Spleen (tissue), 7 donors: ENCODE results near the gene CYRIA.

Experiments used
- POLR2A ChIP-seq, 3 donors: fragments of 450-650 bp; IDR thresholded peaks; one replicate each; pipeline ENCODE4 v1.5.1; 2017; ENCODE audit warnings: antibody characterized with exemption in 3 of 3, mild to moderate bottlenecking in 1 of 3
- POLR2AphosphoS5 ChIP-seq, 3 donors: sonication (generic); formaldehyde crosslinking; IDR thresholded peaks; one replicate each; pipeline ENCODE4 v1.5.1; 2017; ENCODE audit warnings: antibody characterized with exemption in 3 of 3
- TF ChIP-seq, protein P1 (sequence below), 11 experiments: fragments of 200-600 bp in 7 of 11; fragments of 450-650 bp in 4 of 11; sonication (generic) in 4 of 11; IDR thresholded peaks in 8 of 11; conservative IDR thresholded peaks in 3 of 11; 1 replicate in 7 of 11; 2 replicates in 4 of 11; pipeline versions ENCODE4 v1.4.0 to v1.8.0; 2016 to 2021; ENCODE audit warnings: antibody characterized with exemption in 11 of 11, inconsistent platforms in 4 of 11, mild to moderate bottlenecking in 1 of 11
- donor health status: DM: no; HTN: no; CAD: no; lungs with moderate emphysema.
- donor health status: DM: no; HTN: no; CAD: no.
- donor health status: DM: no; HTN: no; CAD: no.

DNA sequence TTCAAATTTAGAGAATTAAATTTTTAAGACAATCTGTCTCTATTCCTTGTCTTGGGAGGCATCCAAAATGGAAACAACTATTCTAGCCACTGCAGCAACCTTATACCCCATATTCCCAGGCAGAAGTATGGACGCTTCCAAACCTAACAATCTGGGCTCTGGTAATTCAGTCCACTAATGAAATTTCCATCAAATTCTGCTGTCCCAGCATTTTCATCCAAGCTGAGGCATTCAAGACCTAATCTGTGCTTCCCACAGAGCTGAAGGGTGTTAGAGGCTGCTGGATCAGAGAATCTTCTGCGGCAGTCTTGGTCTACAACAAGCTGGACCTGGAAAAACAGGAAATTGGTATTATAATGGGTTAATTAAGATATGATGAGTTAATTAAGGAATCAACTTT, 42.5 kb upstream of the CYRIA start:
- TF ChIP-seq, protein P1, sequence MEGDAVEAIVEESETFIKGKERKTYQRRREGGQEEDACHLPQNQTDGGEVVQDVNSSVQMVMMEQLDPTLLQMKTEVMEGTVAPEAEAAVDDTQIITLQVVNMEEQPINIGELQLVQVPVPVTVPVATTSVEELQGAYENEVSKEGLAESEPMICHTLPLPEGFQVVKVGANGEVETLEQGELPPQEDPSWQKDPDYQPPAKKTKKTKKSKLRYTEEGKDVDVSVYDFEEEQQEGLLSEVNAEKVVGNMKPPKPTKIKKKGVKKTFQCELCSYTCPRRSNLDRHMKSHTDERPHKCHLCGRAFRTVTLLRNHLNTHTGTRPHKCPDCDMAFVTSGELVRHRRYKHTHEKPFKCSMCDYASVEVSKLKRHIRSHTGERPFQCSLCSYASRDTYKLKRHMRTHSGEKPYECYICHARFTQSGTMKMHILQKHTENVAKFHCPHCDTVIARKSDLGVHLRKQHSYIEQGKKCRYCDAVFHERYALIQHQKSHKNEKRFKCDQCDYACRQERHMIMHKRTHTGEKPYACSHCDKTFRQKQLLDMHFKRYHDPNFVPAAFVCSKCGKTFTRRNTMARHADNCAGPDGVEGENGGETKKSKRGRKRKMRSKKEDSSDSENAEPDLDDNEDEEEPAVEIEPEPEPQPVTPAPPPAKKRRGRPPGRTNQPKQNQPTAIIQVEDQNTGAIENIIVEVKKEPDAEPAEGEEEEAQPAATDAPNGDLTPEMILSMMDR (IDR thresholded peaks at IDR 0.05 in 8 of 11, conservative IDR thresholded peaks at IDR 0.05 in 3 of 11) = no peak
- TF ChIP-seq POLR2AphosphoS5 (IDR thresholded peaks at IDR 0.05) = no peak
- TF ChIP-seq POLR2A (IDR thresholded peaks at IDR 0.05) = no peak
